Tibial nerve (tissue), 4 donors: ENCODE results near the gene CXorf65. TPM values are rescaled to one million over a fixed set of nuclear protein-coding genes. Genes with fewer than 3 reads are reported as not detected.

ENCODE experiments used
- DNase-seq, 2 donors: peaks; one replicate each; pipeline ENCODE4 v3.0.0-alpha.2; 2019; ENCODE audit warnings: low spot score in 2 of 2
- H3K27ac ChIP-seq, 4 donors: fragments of 200-600 bp; sonication (generic) in 3 of 4; one replicate each; pipeline ENCODE4 v1.5.1; 2017 to 2019; ENCODE audit warnings: mild to moderate bottlenecking in 1 of 4
- H3K27me3 ChIP-seq, 2 donors: fragments of 200-600 bp; sonication (generic) in 1 of 2; one replicate each; pipeline versions ENCODE4 v1.5.1 to v1.6.0; 2017 to 2019
- H3K36me3 ChIP-seq, 3 donors: fragments of 200-600 bp; sonication (generic); one replicate each; pipeline ENCODE4 v1.5.1; 2018 to 2019
- H3K4me1 ChIP-seq, 4 donors: fragments of 200-600 bp; sonication (generic) in 3 of 4; one replicate each; pipeline ENCODE4 v1.5.1; 2017 to 2019
- H3K4me3 ChIP-seq, 4 donors: fragments of 200-600 bp; sonication (generic) in 3 of 4; one replicate each; pipeline ENCODE4 v1.5.1; 2017 to 2019; ENCODE audit warnings: mild to moderate bottlenecking in 1 of 4, moderate library complexity in 1 of 4
- H3K9me3 ChIP-seq, 4 donors: fragments of 200-600 bp; sonication (generic) in 3 of 4; one replicate each; pipeline ENCODE4 v1.5.1; 2017 to 2019
- CTCF ChIP-seq, 5 experiments: fragments of 200-600 bp in 3 of 5; fragments of 450-650 bp in 2 of 5; sonication (generic) in 3 of 5; IDR thresholded peaks; one replicate each; pipeline ENCODE4 v1.5.1; 2016 to 2019; ENCODE audit warnings: antibody characterized with exemption in 5 of 5, mild to moderate bottlenecking in 3 of 5, moderate library complexity in 2 of 5
- EP300 ChIP-seq, 2 donors: sonication (generic); formaldehyde crosslinking; IDR thresholded peaks; one replicate each; pipeline ENCODE4 v1.6.1; 2017; ENCODE audit warnings: antibody characterized with exemption in 2 of 2, mild to moderate bottlenecking in 1 of 2
- POLR2A ChIP-seq, 2 donors: fragments of 450-650 bp; IDR thresholded peaks; one replicate each; pipeline ENCODE4 v1.6.1; 2017; ENCODE audit warnings: antibody characterized with exemption in 2 of 2, mild to moderate bottlenecking in 2 of 2, moderate library complexity in 2 of 2
- WGBS, 2 donors: methylation state at CpG; one replicate each; pipeline ENCODE4 v1.1.5; 2018; 5-methylcytosine and 5-hydroxymethylcytosine counted together
- total RNA-seq, 4 donors: library from RNA; depleted of rRNA; stranded (reverse); fragments of >200 nt; gene quantifications; one replicate each; pipeline ENCODE4 v1.1.0, GENCODE V29; 2016

Gene CXorf65
- total RNA-seq, 4 donors from 2014 or later: not detected

GRCh38 chrX:71068044-71068918 lies 38.3 kb downstream of the CXorf65 start, which contains the start of gene SNX12:
TSS of gene SNX12 (minus strand) at chrX:71068334. CDS start at chrX:71068306, 28 bp downstream.
- H3K27ac ChIP-seq: peak within 1 kb of the TSS; percentile 74 to 92 (median 87)
- H3K9me3 ChIP-seq: no peaks in the 10 kb centered on the region
- H3K27me3 ChIP-seq: no peaks in the 10 kb centered on the region
- TF ChIP-seq EP300 (IDR thresholded peaks at IDR 0.05): peak in 1 of 2 donors; percentile 83
- TF ChIP-seq CTCF (IDR thresholded peaks at IDR 0.05): peak in 2 of 5 experiments; percentile 95 to 97
- peak in 1 of 2 donors; percentile 65 for TF ChIP-seq POLR2A (IDR thresholded peaks at IDR 0.05)
- peaks cover 0 to 9% (median 0%) of the 10 kb centered on the region in 4 donors for H3K4me1 ChIP-seq
- peak within 1 kb of the TSS; percentile 45 to 67 (median 55) for H3K4me3 ChIP-seq
- 1 to 37% methylated on average over 25 to 44 of the region's 73 CpGs for WGBS, 2 donors
- DNase-seq: peak; percentile 78 to 87
- H3K36me3 ChIP-seq: no peaks in the 10 kb centered on the region

- Histone ChIP-seq H3K36me3 (no peaks in the 10 kb centered on the region), H3K4me1 (peaks cover 0 to 9% (median 0%) of the 10 kb centered on the region in 4 donors), H3K4me3 (peak overlapping the region; percentile 45 to 67 (median 55)), H3K27ac (peak overlapping the region; percentile 74 to 92 (median 87)), H3K27me3 (no peaks in the 10 kb centered on the region), H3K9me3 (no peaks in the 10 kb centered on the region)
- 2 to 42% methylated on average over 9 to 10 of the region's 10 CpGs for WGBS, 2 donors
- no peak for DNase-seq
- TF ChIP-seq EP300 (IDR thresholded peaks at IDR 0.05): no peak
- TF ChIP-seq POLR2A (IDR thresholded peaks at IDR 0.05): no peak
- no peak for TF ChIP-seq CTCF (IDR thresholded peaks at IDR 0.05)
These were observed 38.9 kb downstream of the CXorf65 start for GRCh38 chrX:71067712-71068043.

GRCh38 chrX:71067089-71067488 lies 39.5 kb downstream of the CXorf65 start:
- WGBS, 2 donors: 8 to 25% methylated on average over 2 of the region's 2 CpGs
- no peaks in the 10 kb centered on the region for H3K36me3 ChIP-seq
- H3K4me1 ChIP-seq: peaks cover 0 to 9% (median 0%) of the 10 kb centered on the region in 4 donors
- peak overlapping the region; percentile 45 to 67 (median 55) for H3K4me3 ChIP-seq
- DNase-seq: no peak
- no peaks in the 10 kb centered on the region for H3K9me3 ChIP-seq
- no peak for TF ChIP-seq EP300 (IDR thresholded peaks at IDR 0.05)
- TF ChIP-seq POLR2A (IDR thresholded peaks at IDR 0.05): no peak
- no peak for TF ChIP-seq CTCF (IDR thresholded peaks at IDR 0.05)
- peak overlapping the region in 3 of 4 donors; percentile 85 to 92 (median 89) for H3K27ac ChIP-seq
- no peaks in the 10 kb centered on the region for H3K27me3 ChIP-seq

GRCh38 chrX:71060127-71060526 lies 46.4 kb downstream of the CXorf65 start:
- DNase-seq: no peak
- TF ChIP-seq POLR2A (IDR thresholded peaks at IDR 0.05) (no peak), CTCF (IDR thresholded peaks at IDR 0.05) (no peak), EP300 (IDR thresholded peaks at IDR 0.05) (no peak)
- H3K27ac ChIP-seq: no peak overlapping the region

More at GRCh38 chrX:71060127-71060526, 46.4 kb downstream of the CXorf65 start:
- peaks cover 0 to 24% (median 0%) of the 10 kb centered on the region in 3 donors for H3K36me3 ChIP-seq
- peaks cover 0 to 6% (median 3%) of the 10 kb centered on the region in 4 donors for H3K4me1 ChIP-seq
- no peak overlapping the region for H3K4me3 ChIP-seq
- peaks cover 0 to 8% of the 10 kb centered on the region in 2 donors for H3K27me3 ChIP-seq
- no peaks in the 10 kb centered on the region for H3K9me3 ChIP-seq
